Hepatocyte (in vitro differentiated cells): ENCODE results near the gene ZFHX3.

Experiments
- EZH2 ChIP-seq: fragments of 200-600 bp; sonication (generic); IDR thresholded peaks from 2 replicates; pipeline ENCODE4 v1.6.1; 2016; ENCODE audit warnings: antibody characterized with exemption, mild to moderate bottlenecking, borderline replicate concordance
- EZH2phosphoT487 ChIP-seq: fragments of 200-600 bp; sonication (generic); IDR thresholded peaks from one replicate; pipeline ENCODE4 v1.6.1; 2018; ENCODE audit warnings: antibody characterized with exemption, mild to moderate bottlenecking, low read depth, moderate library complexity; ENCODE audit not compliant: unreplicated experiment, severe bottlenecking
- TF ChIP-seq, protein P1 (sequence below): fragments of 200-600 bp; sonication (generic); IDR thresholded peaks from 2 replicates; pipeline ENCODE4 v1.5.1; 2016; ENCODE audit warnings: antibody characterized with exemption, mild to moderate bottlenecking; ENCODE audit not compliant: poor library complexity

DNA sequence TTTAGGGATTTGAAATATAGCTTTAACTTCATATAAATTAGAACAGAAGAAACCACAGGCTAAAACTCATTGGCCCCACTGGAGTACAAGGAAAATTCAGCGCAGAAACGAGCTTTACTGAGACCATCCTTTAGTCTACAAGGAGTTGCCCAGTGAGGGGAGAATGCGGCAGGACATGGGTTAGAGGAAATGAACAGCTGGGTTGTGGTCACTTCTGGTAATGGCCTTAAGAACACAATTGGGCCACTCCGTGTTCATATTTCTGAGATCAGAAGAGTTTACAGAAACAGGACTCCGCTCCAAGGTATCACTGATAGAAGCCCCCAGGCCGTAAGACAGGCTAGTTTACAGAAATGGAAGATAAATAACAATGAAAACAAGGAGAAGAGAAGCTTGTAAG is 188.3 kb downstream of the ZFHX3 start:
- TF ChIP-seq, protein P1, sequence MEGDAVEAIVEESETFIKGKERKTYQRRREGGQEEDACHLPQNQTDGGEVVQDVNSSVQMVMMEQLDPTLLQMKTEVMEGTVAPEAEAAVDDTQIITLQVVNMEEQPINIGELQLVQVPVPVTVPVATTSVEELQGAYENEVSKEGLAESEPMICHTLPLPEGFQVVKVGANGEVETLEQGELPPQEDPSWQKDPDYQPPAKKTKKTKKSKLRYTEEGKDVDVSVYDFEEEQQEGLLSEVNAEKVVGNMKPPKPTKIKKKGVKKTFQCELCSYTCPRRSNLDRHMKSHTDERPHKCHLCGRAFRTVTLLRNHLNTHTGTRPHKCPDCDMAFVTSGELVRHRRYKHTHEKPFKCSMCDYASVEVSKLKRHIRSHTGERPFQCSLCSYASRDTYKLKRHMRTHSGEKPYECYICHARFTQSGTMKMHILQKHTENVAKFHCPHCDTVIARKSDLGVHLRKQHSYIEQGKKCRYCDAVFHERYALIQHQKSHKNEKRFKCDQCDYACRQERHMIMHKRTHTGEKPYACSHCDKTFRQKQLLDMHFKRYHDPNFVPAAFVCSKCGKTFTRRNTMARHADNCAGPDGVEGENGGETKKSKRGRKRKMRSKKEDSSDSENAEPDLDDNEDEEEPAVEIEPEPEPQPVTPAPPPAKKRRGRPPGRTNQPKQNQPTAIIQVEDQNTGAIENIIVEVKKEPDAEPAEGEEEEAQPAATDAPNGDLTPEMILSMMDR: no peak
- no peak for TF ChIP-seq EZH2phosphoT487
- no peak for TF ChIP-seq EZH2
